Left forelimb (tissue), 1 donor: Measurements from ENCODE around the gene GABRB2.

Source experiments
- DNase-seq: peaks from one replicate; pipeline ENCODE4 v3.0.0-alpha.2; 2018; ENCODE audit warnings: low spot score

GABRB2 gene

DNA sequence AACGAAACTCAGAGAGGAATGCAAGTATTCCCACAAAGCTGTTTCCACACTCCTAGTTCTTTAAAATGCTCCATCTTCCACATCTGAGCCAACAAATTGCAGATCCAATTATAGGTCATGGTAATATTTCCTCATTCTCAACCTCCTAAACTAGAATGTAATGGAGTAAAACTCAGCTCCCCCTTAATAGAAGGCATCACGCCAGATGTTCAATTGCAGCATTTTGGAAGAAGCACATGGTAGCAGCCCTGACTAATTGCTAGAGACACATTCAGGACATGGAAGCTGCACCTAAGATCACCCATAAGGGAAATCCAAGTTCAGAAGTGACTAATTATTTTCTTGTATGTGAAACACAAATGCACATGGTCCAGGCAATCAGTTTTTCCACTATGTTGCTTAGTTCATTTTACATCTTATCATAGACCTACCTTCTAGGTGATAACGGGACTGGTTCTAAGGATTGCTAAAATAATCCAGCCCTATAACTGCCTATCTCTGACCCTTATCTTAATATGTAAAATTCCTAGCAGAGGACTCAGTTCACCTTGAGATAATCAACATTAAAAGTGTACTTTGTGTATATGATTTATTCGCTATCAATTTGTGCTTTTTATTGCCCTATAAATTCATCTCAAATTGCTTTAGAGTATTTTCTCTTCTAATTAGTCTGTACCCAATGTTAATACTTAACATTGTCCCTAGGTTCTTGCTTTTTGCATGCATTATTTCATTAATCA, 75.1 kb downstream of the GABRB2 start:
- no peak for DNase-seq

DNA sequence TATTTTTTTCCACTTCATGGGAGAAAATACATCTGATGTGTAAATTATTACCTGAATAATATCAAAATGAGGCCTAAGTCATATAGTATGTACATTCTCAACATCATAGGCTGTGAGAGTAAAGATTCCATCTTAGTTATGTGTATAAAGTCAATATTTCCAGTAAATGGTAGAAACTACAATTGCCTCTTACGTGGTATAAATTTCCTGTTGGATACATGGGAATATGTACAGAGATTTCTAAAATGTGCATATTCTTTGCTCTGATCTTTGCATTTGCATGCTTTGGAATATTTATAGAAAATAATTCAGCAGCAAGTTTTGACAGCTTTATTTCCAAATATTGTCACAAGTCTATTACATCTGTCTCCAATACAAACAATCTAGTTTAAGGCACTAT, 78.8 kb downstream of the GABRB2 start:
- DNase-seq: no peak

DNA sequence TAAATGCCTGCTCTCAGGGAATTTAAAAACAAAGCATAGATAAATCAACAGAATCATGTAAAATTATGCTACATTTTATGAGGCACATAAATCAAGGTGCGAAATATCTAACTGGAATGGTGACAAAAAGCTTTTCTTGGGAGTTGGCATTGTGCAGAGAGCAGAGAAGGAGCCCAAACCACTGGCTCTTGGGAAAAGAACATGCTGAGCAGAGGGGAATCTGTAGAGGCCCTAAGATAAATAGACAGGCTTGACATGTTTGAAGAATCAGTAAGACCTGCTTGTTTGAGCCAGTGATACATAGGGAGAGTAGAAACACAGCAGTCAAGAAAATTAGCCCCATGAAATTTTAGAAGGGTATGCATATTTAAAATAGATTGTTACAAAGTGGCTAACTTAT, 85.8 kb downstream of the GABRB2 start:
- no peak for DNase-seq

DNA sequence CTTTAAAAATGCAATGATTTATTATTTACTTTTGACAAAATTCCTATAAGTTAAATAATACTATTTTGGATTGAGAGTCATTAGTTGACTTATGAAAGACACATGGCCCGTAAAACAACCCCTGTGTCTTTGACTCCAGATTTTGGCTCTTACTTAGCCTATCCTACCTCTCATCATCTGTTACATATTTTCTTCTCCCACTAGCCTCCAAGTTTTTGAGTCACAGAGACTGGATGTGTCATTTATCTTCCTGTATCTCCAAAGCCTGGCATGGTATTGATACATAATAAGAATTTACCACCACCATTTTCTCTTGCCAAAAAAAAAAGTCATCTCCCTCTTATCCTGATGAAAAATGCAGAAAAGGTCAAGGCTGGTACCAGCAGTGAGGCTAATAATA, 99.9 kb downstream of the GABRB2 start:
- no peak for DNase-seq

DNA sequence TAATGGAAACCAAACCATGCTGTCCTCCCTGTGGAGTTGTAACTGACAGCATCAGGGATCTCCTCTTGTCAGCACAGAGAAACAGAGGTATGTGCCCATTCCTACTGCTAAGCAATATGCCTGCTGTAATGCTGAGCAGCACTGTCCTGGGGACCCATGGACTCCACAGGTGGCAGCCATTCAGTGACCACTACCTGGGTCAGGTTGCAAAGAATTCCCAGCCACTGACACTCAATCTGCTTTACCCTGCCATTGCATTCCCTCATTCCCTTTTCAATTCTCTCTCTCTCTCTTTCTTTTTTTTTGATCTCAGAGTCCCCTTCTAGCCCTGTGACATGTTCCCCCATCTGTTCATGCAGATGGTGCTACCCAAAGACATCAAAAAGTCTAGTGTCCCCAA, 104.1 kb downstream of the GABRB2 start:
- no peak for DNase-seq

DNA sequence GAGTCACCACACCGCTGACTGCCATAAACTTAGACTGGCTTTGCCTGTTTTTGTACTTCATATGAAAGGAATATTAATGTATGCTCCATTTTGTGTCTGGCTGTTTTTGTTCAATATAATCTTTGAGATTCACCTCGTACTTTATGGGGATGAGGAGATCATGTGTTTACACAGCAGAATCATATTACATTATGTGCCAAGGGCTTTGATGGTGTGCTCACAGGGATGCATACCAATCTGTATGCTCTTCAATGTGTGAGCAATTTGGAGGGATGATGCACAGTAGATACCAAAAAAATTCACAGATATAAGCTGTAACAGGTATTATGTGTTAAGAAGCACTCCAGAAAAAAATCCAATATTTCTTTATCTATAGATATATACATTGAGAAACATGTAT, 113.7 kb downstream of the GABRB2 start:
- DNase-seq: no peak

DNA sequence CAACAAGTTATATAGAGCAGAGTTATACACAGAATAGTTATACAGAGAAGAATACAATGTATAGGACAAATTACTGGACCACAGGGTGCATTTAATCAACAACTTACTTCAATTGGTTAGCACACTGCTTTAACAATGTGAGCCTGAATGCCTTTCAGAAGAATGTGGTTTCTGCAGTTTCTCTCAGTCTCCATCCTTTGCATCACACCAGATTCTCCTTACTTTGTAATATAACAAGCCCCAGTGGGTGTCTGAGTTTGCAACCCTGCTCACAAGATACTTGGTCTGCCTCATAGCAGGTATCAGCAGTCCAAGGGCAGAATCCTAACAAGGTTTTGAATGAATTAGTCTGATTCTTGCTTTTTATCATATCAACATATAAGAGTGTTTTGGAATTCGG, 114.6 kb downstream of the GABRB2 start:
- DNase-seq: no peak

DNA sequence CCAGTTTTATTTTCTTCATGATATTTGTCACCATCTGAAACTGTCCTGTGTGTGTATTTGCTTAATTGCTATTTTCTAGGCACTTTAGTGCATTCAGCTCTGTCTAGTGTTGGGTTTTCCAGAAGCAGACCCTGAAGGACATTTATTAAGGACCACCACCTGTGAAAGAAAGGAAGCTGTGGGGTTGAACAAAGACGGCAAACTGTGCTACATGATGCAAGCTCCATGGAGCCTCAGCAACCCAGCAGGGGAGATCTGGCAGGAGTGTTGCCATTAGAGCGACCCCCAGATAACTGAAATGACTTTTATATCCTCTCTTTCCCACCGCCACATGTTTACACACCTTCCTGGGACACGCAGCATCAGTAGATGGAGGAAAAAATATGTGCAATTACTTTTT, 125.5 kb downstream of the GABRB2 start:
- no peak for DNase-seq

DNA sequence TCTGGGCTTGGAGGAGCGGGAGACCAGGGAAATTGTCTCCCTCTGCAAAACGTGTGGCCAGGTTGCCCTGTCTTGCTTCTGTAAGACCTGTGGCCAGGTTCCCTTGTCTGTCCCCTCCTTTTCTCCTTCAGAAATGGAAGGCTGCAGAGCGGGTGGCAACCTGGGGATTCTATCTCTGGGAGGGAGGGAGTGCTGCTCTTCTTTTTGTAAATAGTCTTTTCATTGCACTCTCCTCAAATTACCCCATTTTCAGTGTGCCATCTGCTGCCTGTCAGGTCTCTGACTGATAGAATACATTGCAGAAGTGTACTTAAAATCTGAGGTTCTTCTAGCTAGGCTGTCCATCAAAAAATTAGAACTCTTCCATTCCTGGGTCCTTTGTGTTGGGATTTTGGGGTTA, 126.0 kb downstream of the GABRB2 start:
- DNase-seq: no peak

DNA sequence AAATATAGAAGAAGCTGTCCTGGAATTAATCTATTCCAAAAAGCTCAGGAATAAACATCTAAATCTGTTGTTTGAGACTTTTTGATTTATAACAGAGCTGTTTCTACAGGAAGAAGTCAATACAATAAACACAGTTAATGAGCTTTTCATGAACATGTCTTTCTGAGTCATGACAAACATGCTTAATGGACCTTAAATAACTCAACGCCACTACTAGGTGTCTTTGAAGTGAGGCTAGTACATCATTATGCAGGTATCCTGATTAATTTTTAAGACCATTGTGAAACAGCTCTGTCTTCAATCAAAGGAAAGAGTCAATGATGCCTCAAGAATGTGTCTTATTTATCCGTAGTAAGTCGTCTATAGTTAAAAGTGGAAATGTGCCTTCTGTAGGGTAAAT, 131.6 kb downstream of the GABRB2 start:
- DNase-seq: no peak

DNA sequence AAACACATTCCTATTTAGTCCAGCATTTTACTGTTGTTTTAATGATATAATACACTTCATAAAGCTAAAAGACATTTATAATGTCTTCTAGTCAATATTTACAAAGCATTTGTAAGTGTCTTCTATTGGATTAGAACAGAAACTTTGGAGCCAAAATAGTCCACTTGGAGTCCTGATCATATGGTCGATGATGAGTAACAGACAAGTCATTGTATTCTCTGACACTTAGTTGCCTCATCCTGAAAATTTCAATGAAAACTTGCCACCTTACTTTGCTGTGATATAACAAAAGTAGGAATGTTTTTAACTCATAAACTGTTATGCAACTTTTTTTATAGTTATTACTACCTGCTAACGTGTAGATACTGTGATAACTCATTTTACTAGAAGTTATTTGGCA, 132.5 kb downstream of the GABRB2 start:
- DNase-seq: no peak

DNA sequence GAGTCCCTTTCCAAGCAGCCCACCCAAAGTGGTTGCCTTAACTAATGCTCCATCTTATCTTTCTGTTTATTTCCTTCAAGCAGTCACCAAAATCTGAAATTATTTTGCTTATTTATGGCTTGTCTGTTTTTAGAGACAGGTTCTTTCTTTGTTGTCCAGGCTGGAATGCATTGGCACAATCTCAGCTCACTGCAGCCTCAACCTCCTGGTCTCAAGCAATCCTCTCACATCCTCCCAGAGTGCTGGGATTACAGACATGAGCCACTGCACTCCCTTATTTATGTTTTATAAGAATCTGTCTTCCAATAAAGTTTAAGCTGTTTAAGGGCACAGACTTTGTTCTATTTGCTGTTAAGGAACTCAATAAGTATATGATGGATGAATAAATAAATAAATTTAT, 133.7 kb downstream of the GABRB2 start:
- no peak for DNase-seq

DNA sequence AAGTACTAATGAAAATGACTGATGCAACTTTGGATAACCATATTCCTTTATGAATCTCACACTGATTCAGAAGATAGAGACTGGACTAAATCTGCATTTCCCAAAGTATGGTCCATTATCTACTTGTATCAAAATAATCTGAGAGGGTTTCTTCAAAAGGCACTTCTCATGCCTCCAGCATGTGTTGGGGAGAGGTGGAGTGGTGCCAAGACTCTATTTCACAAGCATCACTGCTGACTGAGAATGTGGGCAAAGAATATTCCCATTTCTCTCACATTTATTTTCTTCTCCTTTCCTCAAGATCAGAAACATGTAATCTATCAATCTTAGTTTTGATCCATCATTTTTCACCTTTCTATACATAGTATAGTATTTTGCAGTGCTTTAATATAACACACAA, 135.4 kb downstream of the GABRB2 start:
- no peak for DNase-seq

DNA sequence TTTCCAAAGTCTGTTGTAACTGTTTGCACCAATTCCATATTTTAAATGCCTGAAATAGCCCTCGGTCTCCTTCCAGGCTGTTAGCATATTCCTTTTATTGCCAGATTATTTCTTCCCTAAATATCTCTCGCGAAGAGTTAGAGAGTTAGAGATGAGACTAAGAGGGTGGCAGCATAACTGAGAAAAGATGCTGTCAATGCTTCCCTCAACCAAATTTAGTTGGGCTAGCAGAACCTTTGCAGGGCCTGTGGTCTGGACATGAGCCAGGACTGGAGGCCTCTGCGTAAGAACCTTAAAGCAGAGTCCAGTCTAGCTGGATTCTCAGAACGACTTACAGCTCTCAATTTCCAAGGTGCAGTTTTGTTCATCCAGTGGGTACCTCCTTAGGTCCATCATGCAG, 135.9 kb downstream of the GABRB2 start:
- no peak for DNase-seq

DNA sequence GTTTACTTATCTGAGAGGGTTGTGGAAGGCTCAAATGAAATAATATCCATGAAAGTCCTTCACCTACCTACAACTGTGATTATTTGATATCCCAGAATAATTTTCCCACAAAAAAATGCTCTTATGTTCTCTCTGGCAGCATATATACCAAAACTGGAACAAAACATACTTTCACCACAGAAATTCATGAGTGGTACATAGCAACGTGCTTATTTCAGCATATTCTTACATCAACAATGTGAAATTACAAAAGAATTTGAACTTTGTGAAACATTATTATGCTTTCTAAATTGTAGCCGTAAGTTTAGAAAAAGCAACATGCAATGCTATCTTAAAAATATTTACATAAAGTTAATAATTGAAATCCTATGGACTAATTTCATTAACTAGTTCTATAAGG, 137.1 kb downstream of the GABRB2 start:
- DNase-seq: no peak

DNA sequence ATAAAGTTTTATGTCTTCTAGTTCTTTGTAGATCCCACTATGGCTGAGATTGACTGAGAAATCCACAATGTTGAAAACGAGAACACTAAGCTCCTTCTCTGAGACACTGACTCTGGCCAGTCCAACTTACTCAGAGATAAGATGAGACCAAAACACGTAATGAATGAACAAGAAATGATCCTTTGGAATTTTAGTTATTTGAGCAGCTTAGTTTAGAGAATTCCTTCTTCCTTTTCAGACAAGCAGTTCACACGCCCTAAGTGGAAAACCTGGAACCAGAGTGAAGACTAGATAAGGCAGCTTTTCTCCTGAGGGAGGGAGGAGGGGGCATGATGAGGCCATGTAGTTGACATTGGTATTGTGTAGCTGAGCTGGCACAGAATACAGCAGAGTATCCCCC, 139.6 kb downstream of the GABRB2 start:
- DNase-seq: no peak

DNA sequence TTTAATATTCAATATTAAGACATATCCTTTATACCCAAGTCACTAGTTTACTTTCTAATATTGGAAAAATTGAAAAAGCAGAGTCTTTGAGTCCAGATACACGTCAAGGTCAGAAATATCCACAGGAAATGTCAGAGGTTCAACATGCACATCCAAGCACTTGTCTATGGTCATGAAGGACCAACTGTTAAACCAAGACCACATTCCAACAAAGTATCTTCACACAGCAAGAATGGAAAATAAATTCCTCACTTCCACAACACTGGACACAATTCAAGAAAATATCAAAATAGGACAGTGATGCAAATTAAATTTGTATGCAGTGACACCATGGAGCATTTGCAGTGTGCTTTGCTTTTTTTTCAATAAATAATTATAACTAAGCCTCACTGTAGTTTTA, 142.5 kb downstream of the GABRB2 start:
- no peak for DNase-seq

DNA sequence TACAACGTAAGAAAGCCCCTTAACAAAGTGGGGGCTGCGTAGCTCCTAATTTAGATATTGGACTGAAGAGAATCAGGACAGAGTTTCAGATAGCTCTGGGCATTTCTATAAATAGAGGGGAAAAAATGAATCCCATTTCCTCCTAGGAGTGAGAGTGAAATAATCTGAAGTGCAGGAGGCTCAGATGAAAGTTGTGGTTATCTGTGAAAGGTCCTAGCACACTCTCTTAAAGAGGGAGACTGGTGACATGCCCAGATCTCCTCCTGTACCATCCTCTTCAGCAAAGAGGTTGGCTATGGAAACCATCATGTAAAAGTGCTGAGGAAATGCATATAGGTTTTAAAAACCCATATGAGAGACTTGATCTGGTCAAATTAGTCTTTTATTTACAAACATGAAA, 143.4 kb downstream of the GABRB2 start:
- no peak for DNase-seq

DNA sequence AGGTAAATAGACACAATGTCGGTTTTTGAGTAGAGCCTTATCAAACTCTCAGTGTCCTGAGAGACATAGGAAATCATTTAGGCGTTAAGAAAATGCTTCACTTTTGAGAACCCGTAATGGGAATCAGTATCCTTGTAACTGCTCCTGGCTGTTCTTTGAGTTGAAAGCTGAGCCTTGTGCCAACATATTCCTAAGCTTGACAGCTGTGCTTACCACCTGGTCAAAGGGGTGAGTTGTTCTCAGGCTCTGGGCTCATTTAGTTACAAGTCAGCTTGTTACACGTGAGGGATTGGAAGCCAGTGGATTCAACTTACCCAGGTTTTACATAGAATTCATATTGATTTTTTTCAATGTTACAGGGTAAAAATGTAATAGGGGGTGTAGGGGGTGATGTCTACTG, 145.9 kb downstream of the GABRB2 start:
- no peak for DNase-seq

DNA sequence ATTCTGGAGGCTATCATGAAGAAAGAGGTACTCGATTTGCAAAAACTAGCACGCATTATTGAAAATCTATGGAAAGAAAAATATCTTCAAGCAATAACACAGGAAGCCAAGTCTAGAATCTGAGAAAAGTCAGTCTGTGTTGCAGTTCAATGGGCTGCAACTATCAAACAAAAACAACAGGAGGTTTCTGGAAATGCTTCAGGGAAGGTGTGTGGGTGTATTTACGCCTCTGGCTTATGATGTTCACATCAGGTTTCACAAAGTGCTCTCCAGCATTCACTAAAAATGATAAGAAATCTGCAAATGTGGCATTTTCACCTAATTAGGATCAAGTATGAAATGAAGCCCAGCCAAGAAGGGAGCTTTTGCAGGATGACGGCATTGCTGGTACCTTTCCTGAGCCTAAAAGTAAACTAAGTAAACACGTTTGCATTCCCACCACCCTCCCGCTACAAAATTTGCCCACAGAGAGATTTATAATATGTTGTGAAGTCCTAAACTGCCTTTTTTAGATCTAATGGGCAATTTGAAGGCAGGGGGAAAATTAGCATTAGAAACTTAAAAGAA, 146.4 kb downstream of the GABRB2 start:
- no peak for DNase-seq

DNA sequence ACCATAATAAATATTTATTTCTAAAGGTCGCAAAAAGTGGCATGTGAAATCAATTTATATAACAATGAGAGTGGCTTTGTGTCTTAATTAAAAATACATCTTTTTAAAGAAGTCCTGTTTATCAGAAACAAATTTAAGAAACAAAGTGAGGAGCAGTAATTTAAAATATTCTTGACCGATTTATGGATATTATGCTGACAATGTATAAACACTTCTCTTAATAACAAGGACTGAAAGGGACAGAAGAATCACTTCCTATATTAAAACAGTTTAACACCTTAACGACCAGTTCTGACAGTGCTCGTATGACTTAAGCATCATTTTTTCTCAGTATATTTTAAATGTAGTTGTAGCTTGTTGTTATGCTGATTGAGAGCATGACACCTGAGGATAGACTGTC, 149.1 kb downstream of the GABRB2 start:
- no peak for DNase-seq

DNA sequence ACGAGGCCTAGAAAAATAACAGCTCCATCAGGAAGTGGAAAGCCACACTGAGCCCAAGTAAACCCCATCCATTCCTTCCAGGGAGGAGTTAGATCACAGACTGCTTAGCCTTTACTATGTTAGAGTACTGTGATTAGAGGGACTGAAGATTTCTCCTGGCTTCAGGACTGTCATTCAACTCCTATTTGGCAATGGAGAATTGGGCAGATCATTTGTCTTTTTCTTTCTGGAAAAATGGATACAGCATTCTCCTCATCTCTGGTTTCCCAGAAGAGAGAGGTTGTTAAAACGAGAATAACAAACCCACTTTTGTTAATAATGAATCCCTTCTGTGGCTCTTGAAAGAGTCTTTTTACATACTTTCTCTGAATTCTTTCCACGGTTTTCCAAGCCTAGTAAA, 150.4 kb downstream of the GABRB2 start:
- DNase-seq: no peak

DNA sequence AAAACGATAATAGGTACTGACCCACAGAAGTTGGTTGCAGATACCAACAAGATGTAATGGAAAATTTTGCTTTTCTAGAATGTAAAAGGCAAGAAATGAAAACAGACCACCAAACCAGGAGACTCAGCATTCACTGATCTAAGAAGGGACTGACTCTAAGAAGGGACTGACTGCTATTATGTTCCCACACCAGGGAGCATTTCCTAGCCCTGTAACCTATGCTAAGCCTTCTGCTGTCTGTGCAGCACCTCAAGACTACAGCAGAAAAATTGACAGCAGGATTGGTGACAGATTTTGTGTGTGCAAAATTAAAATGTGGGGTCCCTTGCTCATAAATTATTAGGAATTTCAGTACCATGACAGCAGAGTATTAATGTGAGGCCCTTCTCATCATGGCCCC, 154.8 kb downstream of the GABRB2 start:
- no peak for DNase-seq

DNA sequence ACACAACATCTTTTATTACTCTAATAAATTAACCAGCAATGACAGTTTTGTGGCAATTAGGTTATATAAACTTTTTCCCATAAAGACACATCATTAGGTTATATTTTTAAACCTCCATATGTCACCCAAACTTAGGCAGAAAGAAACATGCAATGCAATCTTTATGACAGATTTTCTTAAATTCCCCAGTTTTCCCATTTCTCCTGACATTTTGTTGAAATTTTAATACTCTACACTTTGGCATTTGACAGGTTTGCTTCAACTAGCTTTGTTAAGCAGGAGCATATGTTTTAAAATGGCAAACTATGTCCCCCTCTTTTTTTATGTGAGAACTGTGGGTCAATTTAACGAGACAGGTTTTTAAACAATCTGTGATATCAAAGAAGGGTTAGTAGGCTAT, 155.5 kb downstream of the GABRB2 start:
- no peak for DNase-seq
